ACHN (cell line): Measurements from ENCODE around the gene PDE9A.

ENCODE experiments used
- DNase-seq: peaks from one replicate; pipeline ENCODE4 v3.0.0-alpha.2; 2015
- in situ Hi-C: cut with HindIII; loops from 2 replicates; pipeline ENCODE4 v1.10.0; 2017; ENCODE audit warnings: low sequenced_read_pairs, low pct_ligation_motif_present, low pct_unique_long_range_greater_than_20kb

PDE9A gene

GRCh38 chr21:42679319-42680057, 26.1 kb downstream of the PDE9A start:
- DNase-seq, result no peak
- in situ Hi-C loops, result no loop called here

- in situ Hi-C loops, result no loop called here
- no peak for DNase-seq
Observed at GRCh38 chr21:42680058-42680330, 26.6 kb downstream of the PDE9A start.

- in situ Hi-C loops, result no loop called here
- no peak for DNase-seq
Observed at GRCh38 chr21:42680429-42680828, 27.0 kb downstream of the PDE9A start.

- in situ Hi-C loops, result no loop called here
- DNase-seq, result no peak
Observed at GRCh38 chr21:42681296-42682206, 28.1 kb downstream of the PDE9A start.

- DNase-seq, result no peak
- in situ Hi-C loops, result no loop called here
Observed at GRCh38 chr21:42682661-42683210, 29.3 kb downstream of the PDE9A start.

GRCh38 chr21:42683371-42684108, 30.1 kb downstream of the PDE9A start:
- in situ Hi-C loops, result no loop called here
- DNase-seq, result no peak

- in situ Hi-C loops, result no loop called here
- no peak for DNase-seq
Observed at GRCh38 chr21:42684109-42684916, 30.9 kb downstream of the PDE9A start.

GRCh38 chr21:42685036-42685435, 31.6 kb downstream of the PDE9A start:
- in situ Hi-C loops, result no loop called here
- no peak for DNase-seq

GRCh38 chr21:42685954-42686500, 32.6 kb downstream of the PDE9A start:
- DNase-seq, result no peak
- in situ Hi-C loops, result no loop called here

- in situ Hi-C loops, result no loop called here
Observed at GRCh38 chr21:42687796-42688195, 34.4 kb downstream of the PDE9A start.

GRCh38 chr21:42688226-42688840, 34.9 kb downstream of the PDE9A start:
- no peak for DNase-seq
- in situ Hi-C loops, result no loop called here

More at GRCh38 chr21:42687796-42688195, 34.4 kb downstream of the PDE9A start:
- no peak for DNase-seq

- no peak for DNase-seq
- in situ Hi-C loops, result no loop called here
Observed at GRCh38 chr21:42688841-42689371, 35.5 kb downstream of the PDE9A start.

GRCh38 chr21:42690586-42690985, 37.2 kb downstream of the PDE9A start:
- in situ Hi-C loops, result no loop called here
- DNase-seq, result no peak

GRCh38 chr21:42691901-42692559, 38.6 kb downstream of the PDE9A start:
- DNase-seq, result no peak
- in situ Hi-C loops, result no loop called here

- in situ Hi-C loops, result no loop called here
- no peak for DNase-seq
Observed at GRCh38 chr21:42692688-42693087, 39.3 kb downstream of the PDE9A start.

GRCh38 chr21:42694751-42695696, 41.6 kb downstream of the PDE9A start:
- no peak for DNase-seq
- in situ Hi-C loops, result no loop called here
